ENCODE measurements around the gene PDE3A.
A peak's percentile ranks its signal among the peaks of the same experiment; 100 is the strongest.
"Not testable (repeated sequence)": the region's sequence is repeated elsewhere in the genome, so short reads cannot be mapped to it uniquely, and the experiment has no call there.

The PDE3A gene

GRCh38 chr12:20374795-20375194 lies 6.5 kb downstream of the PDE3A start:
- Histone ChIP-seq H3K36me3 (ENCODE audit: control insufficient read depth in 2 of 2, insufficient read depth in 2 of 2, low read length in 2 of 2) (no peaks in the 10 kb centered on the region), H3K27ac (ENCODE audit: low read length) (no peak overlapping the region), H3K27me3 (ENCODE audit: control insufficient read depth in 1 of 2, insufficient read depth in 2 of 2, low read length in 2 of 2) (no peaks in the 10 kb centered on the region), H3K9ac (ENCODE audit: low read length in 2 of 2) (no peak overlapping the region), H3K9me3 (ENCODE audit: control insufficient read depth in 2 of 2, low read length in 2 of 2) (no peaks in the 10 kb centered on the region), H3K4me3 (ENCODE audit: low read length in 2 of 2) (peak overlapping the region in 1 of 2 donors; percentile 9), H3K4me1 (ENCODE audit: control insufficient read depth, insufficient read depth, low read length) (peaks cover 2% of the 10 kb centered on the region)

- Histone ChIP-seq H3K27me3 (ENCODE audit: control insufficient read depth in 1 of 2, insufficient read depth in 2 of 2, low read length in 2 of 2) (no peaks in the 10 kb centered on the region), H3K27ac (ENCODE audit: low read length) (no peak overlapping the region), H3K4me1 (ENCODE audit: control insufficient read depth, insufficient read depth, low read length) (peaks cover 2% of the 10 kb centered on the region), H3K9me3 (ENCODE audit: control insufficient read depth in 2 of 2, low read length in 2 of 2) (no peaks in the 10 kb centered on the region), H3K36me3 (ENCODE audit: control insufficient read depth in 2 of 2, insufficient read depth in 2 of 2, low read length in 2 of 2) (no peaks in the 10 kb centered on the region), H3K4me3 (ENCODE audit: low read length in 2 of 2) (no peak overlapping the region), H3K9ac (ENCODE audit: low read length in 2 of 2) (no peak overlapping the region)
Measured at GRCh38 chr12:20375560-20375959, 7.2 kb downstream of the PDE3A start.

GRCh38 chr12:20376984-20377383 lies 8.6 kb downstream of the PDE3A start:
- H3K4me1 ChIP-seq (ENCODE audit: control insufficient read depth, insufficient read depth, low read length): peaks cover 2% of the 10 kb centered on the region
- no peak overlapping the region for H3K4me3 ChIP-seq (ENCODE audit: low read length in 2 of 2)
- H3K27ac ChIP-seq (ENCODE audit: low read length): no peak overlapping the region
- H3K36me3 ChIP-seq (ENCODE audit: control insufficient read depth in 2 of 2, insufficient read depth in 2 of 2, low read length in 2 of 2): no peaks in the 10 kb centered on the region
- H3K9me3 ChIP-seq (ENCODE audit: control insufficient read depth in 2 of 2, low read length in 2 of 2): no peaks in the 10 kb centered on the region
- H3K9ac ChIP-seq (ENCODE audit: low read length in 2 of 2): no peak overlapping the region
- H3K27me3 ChIP-seq (ENCODE audit: control insufficient read depth in 1 of 2, insufficient read depth in 2 of 2, low read length in 2 of 2): no peaks in the 10 kb centered on the region

GRCh38 chr12:20377750-20378149 lies 9.4 kb downstream of the PDE3A start:
- Histone ChIP-seq H3K9me3 (ENCODE audit: control insufficient read depth in 2 of 2, low read length in 2 of 2) (no peaks in the 10 kb centered on the region), H3K4me3 (ENCODE audit: low read length in 2 of 2) (no peak overlapping the region), H3K36me3 (ENCODE audit: control insufficient read depth in 2 of 2, insufficient read depth in 2 of 2, low read length in 2 of 2) (no peaks in the 10 kb centered on the region), H3K27me3 (ENCODE audit: control insufficient read depth in 1 of 2, insufficient read depth in 2 of 2, low read length in 2 of 2) (no peaks in the 10 kb centered on the region), H3K4me1 (ENCODE audit: control insufficient read depth, insufficient read depth, low read length) (peaks cover 7% of the 10 kb centered on the region), H3K9ac (ENCODE audit: low read length in 2 of 2) (no peak overlapping the region), H3K27ac (ENCODE audit: low read length) (no peak overlapping the region)

GRCh38 chr12:20382117-20382516 lies 13.8 kb downstream of the PDE3A start:
- no peaks in the 10 kb centered on the region for H3K36me3 ChIP-seq (ENCODE audit: control insufficient read depth in 2 of 2, insufficient read depth in 2 of 2, low read length in 2 of 2)
- H3K27me3 ChIP-seq (ENCODE audit: control insufficient read depth in 1 of 2, insufficient read depth in 2 of 2, low read length in 2 of 2): no peaks in the 10 kb centered on the region
- no peaks in the 10 kb centered on the region for H3K9me3 ChIP-seq (ENCODE audit: control insufficient read depth in 2 of 2, low read length in 2 of 2)
- H3K4me3 ChIP-seq (ENCODE audit: low read length in 2 of 2): no peak overlapping the region
- peaks cover 12% of the 10 kb centered on the region for H3K4me1 ChIP-seq (ENCODE audit: control insufficient read depth, insufficient read depth, low read length)
- no peak overlapping the region for H3K9ac ChIP-seq (ENCODE audit: low read length in 2 of 2)
- H3K27ac ChIP-seq (ENCODE audit: low read length): peak overlapping the region; percentile 25

- Histone ChIP-seq H3K27ac (ENCODE audit: low read length) (peak overlapping the region; percentile 25), H3K36me3 (ENCODE audit: control insufficient read depth in 2 of 2, insufficient read depth in 2 of 2, low read length in 2 of 2) (no peaks in the 10 kb centered on the region), H3K9ac (ENCODE audit: low read length in 2 of 2) (no peak overlapping the region), H3K4me3 (ENCODE audit: low read length in 2 of 2) (peak overlapping the region in 1 of 2 donors; percentile 36), H3K4me1 (ENCODE audit: control insufficient read depth, insufficient read depth, low read length) (peaks cover 12% of the 10 kb centered on the region), H3K9me3 (ENCODE audit: control insufficient read depth in 2 of 2, low read length in 2 of 2) (no peaks in the 10 kb centered on the region), H3K27me3 (ENCODE audit: control insufficient read depth in 1 of 2, insufficient read depth in 2 of 2, low read length in 2 of 2) (no peaks in the 10 kb centered on the region)
Measured at GRCh38 chr12:20383612-20384011, 15.3 kb downstream of the PDE3A start.

GRCh38 chr12:20384836-20385235 lies 16.5 kb downstream of the PDE3A start:
- H3K4me3 ChIP-seq (ENCODE audit: low read length in 2 of 2): not testable (repeated sequence)
- H3K4me1 ChIP-seq (ENCODE audit: control insufficient read depth, insufficient read depth, low read length): peaks cover 12% of the 10 kb centered on the region

GRCh38 chr12:20390846-20391245 lies 22.5 kb downstream of the PDE3A start:
- H3K4me3 ChIP-seq (ENCODE audit: low read length in 2 of 2): no peak overlapping the region
- H3K27ac ChIP-seq (ENCODE audit: low read length): no peak overlapping the region
- no peaks in the 10 kb centered on the region for H3K36me3 ChIP-seq (ENCODE audit: control insufficient read depth in 2 of 2, insufficient read depth in 2 of 2, low read length in 2 of 2)
- no peak overlapping the region for H3K9ac ChIP-seq (ENCODE audit: low read length in 2 of 2)
- no peaks in the 10 kb centered on the region for H3K9me3 ChIP-seq (ENCODE audit: control insufficient read depth in 2 of 2, low read length in 2 of 2)
- H3K27me3 ChIP-seq (ENCODE audit: control insufficient read depth in 1 of 2, insufficient read depth in 2 of 2, low read length in 2 of 2): no peaks in the 10 kb centered on the region
- no peaks in the 10 kb centered on the region for H3K4me1 ChIP-seq (ENCODE audit: control insufficient read depth, insufficient read depth, low read length)

More at GRCh38 chr12:20384836-20385235, 16.5 kb downstream of the PDE3A start:
- not testable (repeated sequence) for H3K27ac ChIP-seq (ENCODE audit: low read length); H3K9me3 ChIP-seq (ENCODE audit: control insufficient read depth in 2 of 2, low read length in 2 of 2); H3K27me3 ChIP-seq (ENCODE audit: control insufficient read depth in 1 of 2, insufficient read depth in 2 of 2, low read length in 2 of 2); H3K9ac ChIP-seq (ENCODE audit: low read length in 2 of 2); H3K36me3 ChIP-seq (ENCODE audit: control insufficient read depth in 2 of 2, insufficient read depth in 2 of 2, low read length in 2 of 2)

GRCh38 chr12:20392339-20392738 lies 24.0 kb downstream of the PDE3A start:
- H3K4me1 ChIP-seq (ENCODE audit: control insufficient read depth, insufficient read depth, low read length): no peaks in the 10 kb centered on the region
- no peaks in the 10 kb centered on the region for H3K9me3 ChIP-seq (ENCODE audit: control insufficient read depth in 2 of 2, low read length in 2 of 2)
- no peaks in the 10 kb centered on the region for H3K36me3 ChIP-seq (ENCODE audit: control insufficient read depth in 2 of 2, insufficient read depth in 2 of 2, low read length in 2 of 2)
- H3K9ac ChIP-seq (ENCODE audit: low read length in 2 of 2): no peak overlapping the region
- no peaks in the 10 kb centered on the region for H3K27me3 ChIP-seq (ENCODE audit: control insufficient read depth in 1 of 2, insufficient read depth in 2 of 2, low read length in 2 of 2)
- H3K4me3 ChIP-seq (ENCODE audit: low read length in 2 of 2): no peak overlapping the region
- H3K27ac ChIP-seq (ENCODE audit: low read length): no peak overlapping the region

- Histone ChIP-seq H3K4me3 (ENCODE audit: low read length in 2 of 2) (no peak overlapping the region), H3K9ac (ENCODE audit: low read length in 2 of 2) (no peak overlapping the region), H3K27me3 (ENCODE audit: control insufficient read depth in 1 of 2, insufficient read depth in 2 of 2, low read length in 2 of 2) (no peaks in the 10 kb centered on the region), H3K9me3 (ENCODE audit: control insufficient read depth in 2 of 2, low read length in 2 of 2) (no peaks in the 10 kb centered on the region), H3K27ac (ENCODE audit: low read length) (no peak overlapping the region), H3K4me1 (ENCODE audit: control insufficient read depth, insufficient read depth, low read length) (no peaks in the 10 kb centered on the region), H3K36me3 (ENCODE audit: control insufficient read depth in 2 of 2, insufficient read depth in 2 of 2, low read length in 2 of 2) (no peaks in the 10 kb centered on the region)
Measured at GRCh38 chr12:20393707-20394106, 25.4 kb downstream of the PDE3A start.

- no peak overlapping the region for H3K9ac ChIP-seq (ENCODE audit: low read length in 2 of 2)
- H3K27me3 ChIP-seq (ENCODE audit: control insufficient read depth in 1 of 2, insufficient read depth in 2 of 2, low read length in 2 of 2): no peaks in the 10 kb centered on the region
- no peaks in the 10 kb centered on the region for H3K4me1 ChIP-seq (ENCODE audit: control insufficient read depth, insufficient read depth, low read length)
- H3K27ac ChIP-seq (ENCODE audit: low read length): no peak overlapping the region
- H3K9me3 ChIP-seq (ENCODE audit: control insufficient read depth in 2 of 2, low read length in 2 of 2): no peaks in the 10 kb centered on the region
- H3K36me3 ChIP-seq (ENCODE audit: control insufficient read depth in 2 of 2, insufficient read depth in 2 of 2, low read length in 2 of 2): no peaks in the 10 kb centered on the region
- H3K4me3 ChIP-seq (ENCODE audit: low read length in 2 of 2): no peak overlapping the region
Measured at GRCh38 chr12:20395791-20396550, 27.6 kb downstream of the PDE3A start.

Measured in stomach smooth muscle (tissue), 2 donors.